HG03354 (cell line): ENCODE measurements around the gene ADARB2.

Experiments
- ATAC-seq: cut with Tn5 transposase; IDR thresholded peaks from one replicate; pipeline ENCODE4 v1.9.1; 2021; ENCODE audit warnings: mild to moderate bottlenecking; ENCODE audit not compliant: unreplicated experiment, poor library complexity, severe bottlenecking

The ADARB2 gene

DNA sequence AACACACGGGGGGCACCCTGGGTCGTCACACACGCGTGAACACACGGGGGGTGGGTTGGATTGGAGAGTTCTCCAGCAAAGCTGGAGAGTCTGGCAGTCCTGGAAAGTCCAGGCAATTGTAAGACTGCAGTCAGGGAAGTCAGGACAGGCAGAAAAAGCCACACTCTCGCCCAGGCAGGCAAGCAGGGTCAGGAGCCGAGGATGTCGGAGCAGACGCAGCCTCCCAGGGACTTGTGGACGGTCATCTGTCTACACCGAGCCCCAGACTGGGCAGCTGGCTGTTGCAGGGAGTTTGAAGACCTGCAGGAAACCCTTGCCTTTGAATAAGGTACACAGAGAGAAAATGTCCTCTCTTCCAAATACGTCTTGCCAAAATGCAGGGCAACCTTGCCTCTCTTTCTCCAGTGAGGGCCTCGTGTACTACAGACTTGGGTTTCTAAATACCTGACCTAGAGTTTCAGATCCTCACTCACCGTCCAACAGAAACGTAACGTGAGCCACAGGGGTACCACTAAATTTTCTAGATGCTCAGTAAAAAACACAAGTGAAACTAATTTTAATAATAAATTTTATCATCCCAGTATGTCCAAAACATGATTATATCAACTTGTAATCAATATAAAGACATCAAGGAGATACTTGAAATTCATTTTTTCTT lies 176.7 kb downstream of the ADARB2 start:
- ATAC-seq: no peak

DNA sequence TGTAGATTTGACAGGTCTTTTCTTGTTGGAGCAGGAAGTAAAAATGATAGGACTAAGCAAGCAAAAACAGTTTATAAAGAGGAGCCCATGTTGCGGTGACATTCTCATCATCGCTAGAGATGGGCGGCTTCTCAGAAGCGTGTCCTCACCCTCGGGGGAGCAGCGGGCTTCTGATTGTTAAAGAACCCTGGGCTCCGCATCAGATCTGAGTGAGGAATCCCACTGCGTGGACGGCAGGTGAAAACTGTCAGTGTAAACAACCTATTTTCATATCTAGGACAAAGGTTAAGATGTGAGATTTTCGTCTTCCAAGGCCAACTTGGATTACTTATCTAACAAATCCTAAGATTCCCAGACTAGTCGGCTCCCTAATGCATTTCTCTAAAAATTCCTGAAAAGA lies 177.6 kb downstream of the ADARB2 start:
- no peak for ATAC-seq

DNA sequence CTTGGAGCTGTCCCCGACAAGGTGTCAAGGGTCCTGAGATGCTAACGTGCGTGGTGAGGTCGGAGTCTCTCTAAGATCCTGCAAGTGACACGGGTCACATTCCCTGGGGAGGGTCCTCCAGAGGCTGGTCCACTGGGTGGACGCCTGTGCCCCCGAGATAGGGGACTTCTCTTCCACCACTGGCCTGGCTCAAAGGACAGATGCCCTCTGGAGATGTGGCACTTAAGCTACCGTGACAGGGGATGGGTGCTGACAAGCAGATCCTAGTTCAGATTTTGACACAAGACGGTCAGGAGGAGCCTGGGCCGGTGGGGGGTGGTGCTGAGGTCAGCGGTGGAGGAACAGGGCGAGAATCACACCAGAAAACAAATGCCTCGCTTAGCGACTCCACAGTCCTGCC lies 178.0 kb downstream of the ADARB2 start:
- no peak for ATAC-seq

DNA sequence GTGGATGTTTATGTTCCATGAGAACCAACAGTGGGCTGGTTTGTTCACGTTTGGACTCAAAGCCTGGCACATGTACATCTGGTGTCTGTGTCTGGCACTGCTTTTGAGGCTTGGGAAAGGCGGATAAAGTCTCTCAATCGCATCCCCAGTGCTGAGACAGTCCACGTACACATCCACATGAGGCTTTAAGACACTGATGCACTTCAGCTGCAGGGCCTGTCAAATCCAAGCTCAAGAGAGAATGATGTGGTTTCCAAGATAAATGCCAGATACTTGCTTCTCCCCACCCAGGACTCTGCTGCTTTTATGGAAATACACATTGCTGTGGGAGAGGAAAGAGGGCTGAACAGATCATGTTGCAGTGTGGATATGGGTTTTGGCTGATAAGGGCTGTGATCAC lies 178.4 kb downstream of the ADARB2 start:
- ATAC-seq: no peak

DNA sequence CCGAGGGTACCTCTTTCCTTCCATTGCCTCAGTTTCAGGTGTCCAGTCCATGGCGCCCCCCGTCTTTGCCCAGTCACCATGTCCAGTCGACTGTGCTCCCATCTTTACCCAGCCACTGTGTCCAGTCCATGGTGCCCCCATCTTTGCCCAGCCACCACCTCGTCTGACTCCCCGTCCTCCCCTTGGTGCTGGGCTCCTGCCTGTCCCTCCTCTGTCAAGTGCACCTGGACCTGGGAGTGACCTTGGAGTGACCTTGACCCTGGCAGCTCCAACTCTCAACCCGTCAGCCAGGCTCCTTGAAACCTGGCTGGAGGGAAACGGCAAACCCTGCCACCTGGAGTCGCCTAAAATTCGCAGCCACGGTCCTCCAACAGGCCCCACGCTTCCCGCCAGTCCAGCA lies 180.2 kb downstream of the ADARB2 start:
- ATAC-seq: no peak

DNA sequence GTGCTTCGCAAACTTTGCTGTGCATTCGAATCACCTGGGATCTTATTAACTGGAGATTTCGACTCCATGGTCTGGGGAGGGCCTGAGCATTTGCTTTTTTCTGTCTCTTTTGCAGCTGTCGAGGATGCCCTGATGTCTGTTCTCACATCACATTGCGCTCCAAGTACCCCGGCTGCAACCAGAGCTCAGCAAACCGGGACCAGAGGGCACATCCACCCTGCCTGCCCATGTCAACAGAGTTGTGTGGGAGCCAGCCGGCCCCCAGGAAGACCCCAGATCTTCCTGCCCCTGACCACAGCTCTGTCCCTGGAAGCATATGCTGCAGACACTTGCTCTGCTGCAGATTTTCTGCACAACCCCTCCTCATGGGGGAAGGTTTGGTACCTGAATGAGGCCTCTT lies 180.8 kb downstream of the ADARB2 start:
- ATAC-seq: no peak

DNA sequence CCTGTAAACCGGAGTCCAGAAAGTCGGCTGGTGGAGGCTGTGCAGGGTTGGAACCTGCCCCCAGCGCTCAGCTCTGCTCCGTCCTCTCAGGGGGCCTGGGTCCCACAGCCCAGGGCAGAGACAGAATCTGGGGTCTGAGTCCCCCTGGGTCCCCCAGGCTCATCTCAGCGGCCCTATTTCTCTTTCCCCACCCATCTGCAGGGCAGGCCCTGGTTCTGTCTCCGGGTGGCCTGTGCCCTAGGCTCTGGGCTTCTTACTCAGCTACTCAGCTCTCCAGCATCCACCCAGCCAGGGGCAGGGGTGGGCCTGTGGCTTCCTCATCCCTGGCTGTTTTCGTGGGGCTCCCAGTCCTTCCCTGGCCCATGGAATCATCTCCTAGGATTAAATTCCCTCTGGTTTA lies 183.4 kb downstream of the ADARB2 start:
- ATAC-seq: no peak

DNA sequence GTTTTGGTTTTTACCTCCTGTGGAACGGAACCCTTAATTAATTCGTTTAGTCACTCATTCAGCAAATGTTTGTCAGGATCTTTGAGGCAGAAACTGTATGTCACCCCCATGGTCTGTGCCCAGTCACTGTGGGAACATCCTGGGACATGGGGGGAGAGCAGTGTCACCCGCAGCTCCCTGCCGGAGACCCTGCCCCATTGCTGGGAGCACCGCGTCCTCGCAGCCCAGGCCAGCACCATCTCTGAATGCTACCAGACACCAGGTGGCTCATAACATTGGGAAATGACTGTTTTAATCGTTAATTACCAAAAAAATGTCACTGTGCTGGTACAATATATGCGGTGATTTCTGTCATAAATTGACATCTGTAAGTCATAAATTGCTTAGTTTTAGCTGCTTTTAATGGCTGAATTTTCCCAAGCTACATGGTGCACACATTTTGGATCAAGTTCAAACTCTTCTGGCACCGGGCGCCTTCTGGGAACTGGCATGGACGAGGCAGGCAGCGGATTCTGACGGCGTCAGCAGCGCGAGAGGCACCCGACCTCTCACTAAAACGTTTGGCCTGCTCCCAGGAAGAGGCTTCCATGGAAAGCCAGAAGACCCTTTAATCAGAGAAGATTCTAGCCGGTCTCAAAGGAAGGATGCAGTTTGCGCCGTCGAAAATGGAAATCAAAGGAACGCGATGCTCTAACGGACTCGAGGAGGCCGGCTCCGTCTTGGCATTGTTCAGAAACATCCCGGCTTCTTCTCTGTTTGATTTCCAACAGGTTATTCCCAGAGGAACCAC lies 184.2 kb downstream of the ADARB2 start:
- no peak for ATAC-seq

DNA sequence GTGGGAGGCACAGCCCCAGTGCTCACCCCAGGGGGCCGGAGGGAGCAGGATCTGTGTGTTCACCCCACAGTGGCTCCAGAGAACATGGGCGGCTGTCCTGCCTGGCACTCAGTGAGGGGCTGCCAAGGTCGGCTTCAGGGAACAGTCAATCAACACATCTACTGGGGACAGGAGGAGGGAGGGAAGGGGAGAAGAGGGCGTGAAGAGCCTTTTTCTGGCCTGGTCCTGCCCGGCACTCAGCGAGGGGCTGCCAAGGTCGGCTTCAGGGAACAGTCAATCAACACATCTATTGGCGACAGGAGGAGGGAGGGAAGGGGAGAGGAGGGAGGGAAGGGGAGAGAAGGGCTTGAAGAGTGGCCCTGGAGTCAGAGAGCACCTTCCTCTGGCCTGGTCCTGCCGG lies 184.9 kb downstream of the ADARB2 start:
- ATAC-seq: no peak

DNA sequence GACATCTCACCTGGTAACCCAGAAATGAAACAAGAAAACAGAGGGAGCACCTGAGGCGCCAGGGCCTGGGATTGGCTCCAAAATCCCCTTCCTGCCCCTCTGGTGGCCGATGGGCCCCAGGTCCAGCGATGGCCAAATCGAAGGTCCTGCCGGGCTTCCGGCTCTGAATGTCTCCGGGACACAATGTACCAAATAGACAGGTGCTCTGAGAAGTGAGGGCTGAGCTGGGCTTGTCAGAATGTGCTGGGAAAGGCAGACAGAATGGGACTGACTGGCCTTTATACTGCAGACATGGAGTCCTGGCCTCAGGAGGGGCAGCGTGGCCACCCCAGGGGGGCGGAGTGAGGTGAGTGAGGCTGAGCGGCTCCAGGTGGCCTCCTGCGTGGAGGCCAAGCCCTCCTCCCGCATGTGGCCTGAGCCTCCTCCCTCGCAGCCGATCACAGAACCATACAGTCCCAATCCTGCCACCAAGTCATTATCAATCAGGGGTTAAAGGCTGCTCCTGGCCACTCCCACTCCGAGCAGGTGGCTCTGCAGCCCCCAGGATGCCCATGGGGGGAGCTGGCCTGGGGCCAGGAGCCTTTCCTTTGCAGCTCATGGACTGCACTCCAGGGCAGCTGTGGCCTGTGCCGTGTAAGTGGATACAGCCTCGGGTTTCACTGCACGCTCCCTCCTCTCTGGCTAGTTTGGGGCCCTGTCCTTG lies 185.5 kb downstream of the ADARB2 start:
- ATAC-seq: no peak

DNA sequence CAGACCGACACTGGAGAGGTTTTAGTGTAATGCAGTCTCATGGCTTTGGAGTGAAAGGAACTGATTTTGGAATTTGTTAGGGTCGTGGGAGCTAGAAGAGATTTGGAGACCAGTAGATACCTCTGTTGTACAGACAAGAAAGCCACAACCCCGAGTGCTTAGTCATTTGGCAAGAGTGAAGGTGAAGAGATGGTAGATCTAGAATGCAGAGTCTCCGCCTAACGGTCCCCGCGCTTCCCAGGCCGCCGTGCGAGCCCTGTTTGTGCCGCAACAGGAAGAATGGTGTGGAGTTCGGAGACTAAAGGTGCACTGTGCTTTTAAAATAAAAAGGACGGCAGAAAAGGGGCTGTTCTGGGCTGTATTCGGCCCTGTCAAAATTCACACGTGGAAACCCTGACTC lies 186.7 kb downstream of the ADARB2 start:
- ATAC-seq: no peak

DNA sequence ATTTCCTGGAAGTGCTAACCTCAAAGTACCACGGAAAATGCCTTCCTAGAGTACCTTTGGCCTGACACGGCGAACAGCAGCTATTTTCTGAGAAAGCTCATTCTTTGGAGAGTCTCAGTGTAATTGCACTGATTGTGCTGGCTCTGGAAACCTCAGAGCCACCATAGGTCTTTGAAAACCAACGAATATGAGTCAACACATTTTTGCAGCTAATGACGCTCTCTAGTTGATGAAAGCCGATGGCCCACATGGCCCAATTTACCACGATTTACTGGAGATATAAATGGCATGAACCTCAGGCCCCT lies 187.1 kb downstream of the ADARB2 start:
- ATAC-seq: no peak

DNA sequence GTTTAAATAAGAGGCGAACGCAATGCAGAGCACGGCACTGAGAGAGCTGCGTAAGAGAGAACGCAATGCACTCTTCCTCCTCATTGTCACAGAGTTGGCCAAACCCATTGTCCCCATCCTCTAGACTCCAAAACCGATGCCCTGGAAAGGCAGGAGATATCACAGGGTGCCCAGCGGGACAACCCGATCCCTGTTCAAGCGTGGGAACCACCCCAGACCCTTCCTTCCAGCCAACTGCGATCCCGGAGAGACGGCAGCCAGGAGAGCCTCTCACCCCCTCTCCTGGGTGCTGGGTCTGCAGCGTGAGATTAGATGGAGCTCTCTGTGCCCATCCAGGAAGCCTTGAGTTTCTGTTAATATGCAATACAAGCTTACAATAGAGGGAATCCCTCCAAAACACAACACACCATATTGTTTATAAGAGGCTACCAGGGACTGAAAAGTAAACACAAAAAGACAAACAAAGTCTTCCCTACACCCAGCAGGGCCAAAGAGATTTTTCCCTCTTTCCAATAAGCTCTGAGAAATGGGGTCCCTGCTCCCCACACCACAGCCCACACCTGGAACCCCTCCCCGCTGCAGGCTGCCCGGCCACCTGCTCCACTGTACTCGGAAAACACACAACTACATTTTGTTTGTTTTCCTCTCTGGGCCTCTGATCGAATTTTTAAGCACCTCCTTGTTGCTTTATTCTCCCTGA lies 187.6 kb downstream of the ADARB2 start:
- no peak for ATAC-seq

DNA sequence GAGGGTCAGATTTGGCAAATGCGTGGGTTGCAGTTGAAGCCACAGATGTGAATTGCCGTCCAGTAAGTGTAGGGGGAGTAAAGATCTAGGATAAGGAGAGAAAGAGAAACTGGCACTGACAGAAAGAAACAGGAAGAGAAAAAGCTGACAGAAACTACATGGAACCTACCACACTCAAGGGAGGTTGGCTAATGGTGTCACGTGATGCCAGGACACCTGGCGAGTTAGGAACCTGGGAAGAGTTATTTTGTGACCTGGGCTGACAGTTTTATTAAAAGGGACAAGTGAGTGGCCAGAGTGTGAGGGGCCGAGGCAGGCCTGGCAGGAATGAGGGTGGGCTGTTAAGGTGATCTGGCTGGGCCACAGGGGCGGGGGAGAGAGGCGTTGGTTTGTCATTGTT lies 188.7 kb downstream of the ADARB2 start:
- ATAC-seq: peak; percentile 71

DNA sequence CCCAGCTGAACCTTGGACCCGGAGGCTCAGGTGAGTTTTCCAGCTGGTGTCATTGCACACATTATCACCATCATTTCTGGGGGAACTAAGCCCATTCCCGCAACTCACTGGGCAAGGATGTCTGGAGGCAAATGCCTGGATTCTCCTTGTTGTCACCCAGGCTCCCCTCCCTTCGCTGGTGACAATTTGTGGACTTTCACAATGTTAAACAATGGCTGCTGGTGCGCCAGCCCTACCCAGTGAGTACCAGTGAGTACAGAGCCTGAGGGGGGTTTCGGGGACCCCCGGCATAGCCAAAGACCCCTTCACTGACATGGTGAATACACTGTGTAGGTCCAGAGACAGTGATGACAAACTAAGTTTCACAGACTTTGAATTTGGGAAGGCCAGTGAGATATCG lies 189.2 kb downstream of the ADARB2 start:
- no peak for ATAC-seq

DNA sequence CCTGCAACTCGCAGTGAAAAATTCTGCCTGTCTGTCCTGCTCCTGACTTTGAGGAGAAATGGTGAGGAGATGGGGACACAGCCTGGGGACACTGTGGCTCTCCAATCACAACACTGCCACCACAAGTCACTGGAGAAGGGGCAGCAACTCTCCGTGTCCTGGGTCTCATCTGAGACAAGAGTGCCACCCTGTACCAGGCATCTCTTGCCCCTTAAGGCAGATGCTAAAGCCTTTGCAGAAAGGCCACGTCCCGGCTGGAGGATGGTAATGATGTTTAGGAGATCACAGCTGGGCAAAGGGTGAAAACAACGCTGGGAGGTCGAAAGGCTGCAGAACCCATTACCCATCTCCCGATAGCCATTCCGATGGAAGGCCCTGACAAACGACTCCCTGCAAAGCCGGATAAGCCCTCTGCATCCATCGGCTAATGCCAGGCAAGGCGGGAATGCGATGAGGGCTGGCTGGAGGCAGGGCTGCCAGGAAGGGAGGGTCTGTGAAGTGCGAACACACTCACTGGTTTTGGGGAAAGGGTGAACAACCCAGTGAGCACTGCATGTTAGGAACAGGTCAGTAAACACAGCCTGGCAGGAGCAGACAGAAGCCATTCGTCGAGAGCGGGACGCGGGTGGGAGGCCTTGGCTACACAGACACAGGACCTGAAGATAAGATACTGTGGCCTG lies 190.8 kb downstream of the ADARB2 start:
- ATAC-seq: no peak

DNA sequence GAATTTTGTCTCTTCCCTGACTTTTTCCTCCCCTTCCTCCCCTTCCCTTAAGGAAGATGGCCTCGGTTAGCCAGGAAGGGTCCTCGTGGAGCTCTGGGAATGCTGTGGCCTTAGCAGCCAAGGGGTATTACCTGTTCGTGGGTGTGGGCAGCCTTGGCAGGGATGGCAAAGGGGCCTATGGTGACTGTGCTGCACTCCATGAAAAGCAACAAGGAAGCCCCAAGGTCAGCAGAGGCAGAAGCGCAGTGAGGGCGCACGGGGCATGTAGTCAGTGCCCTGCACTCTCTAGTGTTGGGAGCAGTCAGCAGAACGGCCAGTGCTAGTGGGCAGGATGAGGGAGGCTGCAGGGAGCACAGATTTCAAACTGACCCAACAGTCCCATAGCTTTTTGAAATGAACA lies 191.8 kb downstream of the ADARB2 start:
- ATAC-seq: no peak

DNA sequence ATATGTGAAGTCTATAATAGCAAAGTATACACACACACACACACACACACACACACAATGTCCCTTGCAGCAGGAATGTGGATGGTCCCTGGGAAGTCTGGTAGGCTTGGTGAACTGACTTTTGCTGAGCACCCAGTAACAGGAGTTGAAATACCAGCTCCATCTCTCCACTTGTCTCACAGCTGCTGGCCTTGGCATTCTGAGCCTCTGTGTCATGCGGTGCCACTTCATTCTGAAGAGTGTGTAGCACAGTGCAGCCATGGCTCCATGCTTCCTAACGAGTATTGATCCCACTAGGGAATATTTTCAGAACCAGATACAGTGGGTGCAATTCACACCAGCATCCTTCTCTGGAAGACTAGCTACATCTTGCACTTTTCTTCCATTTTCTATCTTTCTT lies 192.4 kb downstream of the ADARB2 start:
- no peak for ATAC-seq

DNA sequence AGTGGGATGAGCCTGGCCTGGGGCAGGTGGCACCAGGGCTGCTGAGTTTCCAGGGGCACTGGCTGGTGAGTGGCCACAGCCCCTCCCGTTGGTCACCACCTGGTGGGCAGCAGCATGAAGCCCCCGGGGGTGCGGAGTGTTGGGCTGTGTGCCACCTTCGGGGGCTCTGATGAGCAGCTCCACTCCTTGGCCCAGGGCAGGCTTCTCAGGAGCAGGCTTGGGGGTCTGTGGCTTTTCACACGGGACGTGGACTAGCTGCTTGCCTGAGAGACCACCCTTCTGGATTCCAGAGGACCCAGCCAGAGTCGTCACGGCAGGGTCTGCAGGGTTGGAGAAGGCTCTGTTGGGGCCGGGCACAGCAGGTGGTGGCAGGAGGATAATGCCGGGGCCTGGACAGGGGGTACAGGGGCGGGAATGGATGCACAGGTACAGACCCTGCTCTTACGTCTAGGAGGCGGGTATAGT lies 193.1 kb downstream of the ADARB2 start:
- no peak for ATAC-seq

DNA sequence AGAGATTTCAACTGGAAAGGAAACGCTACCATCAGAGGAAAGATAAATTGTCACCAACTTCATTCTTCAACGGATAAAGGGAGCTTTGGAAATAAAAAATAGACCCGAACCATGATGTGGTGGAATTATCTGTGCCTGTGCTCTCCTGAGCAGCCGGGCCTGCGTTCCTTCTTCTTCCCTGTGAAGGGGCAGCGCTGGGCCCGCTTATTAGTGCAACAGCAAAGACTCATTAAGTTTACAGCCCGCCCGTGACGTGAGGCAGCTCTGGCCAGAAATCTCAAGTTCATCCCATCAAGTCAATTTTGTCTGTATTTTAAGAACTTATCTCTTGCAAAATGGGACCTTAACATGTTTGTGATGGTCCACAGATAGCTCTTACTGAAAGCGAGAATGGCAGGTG lies 193.7 kb downstream of the ADARB2 start:
- no peak for ATAC-seq
